HG03175 (cell line): Measurements from ENCODE around the gene IGFN1.
A peak's percentile ranks its signal among the peaks of the same experiment; 100 is the strongest.

ENCODE experiments used
- ATAC-seq: cut with Tn5 transposase; IDR thresholded peaks from one replicate; pipeline ENCODE4 v1.9.1; 2021; ENCODE audit warnings: mild to moderate bottlenecking, moderate library complexity; ENCODE audit not compliant: unreplicated experiment

Gene IGFN1

DNA sequence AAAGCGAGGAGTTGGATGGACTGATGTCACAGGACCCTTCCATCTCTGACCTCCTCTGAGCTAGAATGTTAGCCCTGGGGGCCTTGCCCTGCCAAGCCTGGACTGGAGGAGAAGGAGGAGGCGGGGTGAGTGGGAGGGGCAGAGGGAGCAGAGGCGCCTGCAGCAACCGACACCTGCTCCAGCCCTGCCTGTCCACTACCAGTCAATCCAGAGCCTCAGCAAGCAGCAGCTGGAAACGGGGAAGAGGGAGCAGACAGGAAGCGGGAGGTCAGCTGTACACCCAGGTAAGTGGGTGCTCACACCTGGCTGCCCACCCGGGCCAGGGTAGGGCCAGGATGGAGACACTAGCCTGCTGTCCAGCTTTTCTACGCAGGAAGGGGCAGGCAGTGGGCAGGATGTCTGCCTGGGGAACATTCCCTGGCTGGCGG is at the start of gene IGFN1:
Gene IGFN1, plus strand, starts transcription at position 201 of the 428 bp plus-strand sequence. CDS start 2,470 bp downstream, outside the sequence.
- ATAC-seq: no peak

DNA sequence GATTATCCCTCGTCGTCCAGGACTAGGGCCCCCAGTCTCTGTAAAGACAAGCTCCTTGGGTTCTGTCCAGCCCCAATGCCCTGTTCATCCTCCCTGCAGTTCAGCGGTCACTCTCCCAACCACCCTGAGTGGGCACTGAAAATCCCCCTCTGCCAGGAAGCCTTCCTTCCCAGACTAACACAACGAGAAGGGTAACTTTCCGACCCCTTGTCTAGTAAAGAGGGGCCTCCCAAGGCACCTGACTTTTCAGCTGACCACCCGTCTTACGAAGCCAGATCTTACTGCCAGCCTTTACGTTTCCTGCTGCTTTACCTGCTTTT is 49.7 kb upstream of the IGFN1 start:
- no peak for ATAC-seq

DNA sequence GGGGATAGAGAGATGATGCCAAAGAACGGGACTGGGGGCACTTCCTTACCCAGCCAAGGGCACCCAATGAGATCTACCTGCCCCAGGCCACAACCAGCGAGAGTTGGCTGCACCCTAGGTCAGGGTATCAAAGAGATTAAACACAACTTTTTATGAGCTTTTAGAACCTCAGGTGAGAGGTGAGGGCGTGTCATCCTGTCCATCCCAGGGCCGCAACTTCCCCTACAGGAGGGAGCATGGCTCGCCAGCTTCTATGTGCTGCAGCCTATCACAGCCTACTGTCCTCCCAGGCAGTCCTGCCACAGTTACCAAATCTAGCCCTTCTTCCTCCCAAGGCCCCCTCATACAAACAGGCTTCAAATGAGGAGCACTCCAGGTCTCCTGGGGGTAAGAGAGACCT is 49.2 kb upstream of the IGFN1 start:
- no peak for ATAC-seq

DNA sequence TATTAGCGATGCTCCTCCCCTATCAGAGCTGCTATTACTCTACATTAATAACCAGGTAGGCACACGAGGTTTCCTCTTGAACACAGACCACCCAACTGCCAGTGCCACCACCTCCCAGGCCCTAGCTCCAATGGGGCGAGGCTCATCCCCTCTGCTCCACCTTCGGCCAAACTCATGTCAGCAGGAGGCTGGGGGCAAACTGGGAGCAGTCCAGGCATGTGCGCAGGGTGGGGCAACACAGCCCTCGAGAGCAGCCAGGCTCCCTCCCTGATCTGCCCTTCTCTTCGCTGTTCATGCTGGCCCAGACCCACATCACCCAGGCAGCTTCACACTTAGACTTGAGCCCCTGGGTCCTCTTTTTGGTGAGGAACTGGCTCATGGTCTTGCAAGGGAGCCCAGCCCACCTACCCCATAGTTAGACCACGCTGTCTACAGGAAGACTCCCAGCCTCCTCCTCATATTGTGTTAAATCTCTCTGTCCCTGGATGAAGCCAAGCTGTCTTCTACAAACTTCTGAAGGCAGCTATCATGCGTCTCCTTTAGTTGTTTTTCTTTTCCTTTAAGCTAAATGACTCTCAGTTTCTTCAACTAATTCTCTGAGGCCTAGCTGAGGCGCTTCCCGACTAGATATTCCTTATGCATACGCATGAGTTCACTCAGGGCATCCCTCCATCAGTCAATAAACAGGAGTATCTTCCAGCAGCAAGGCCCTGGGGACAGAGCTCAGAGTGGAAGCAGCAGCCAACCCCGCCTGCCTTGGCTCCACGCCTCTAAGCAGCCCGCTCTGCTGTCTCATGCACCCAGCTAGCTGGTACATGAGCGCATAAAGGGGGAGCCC is 48.4 kb upstream of the IGFN1 start:
- no peak for ATAC-seq

DNA sequence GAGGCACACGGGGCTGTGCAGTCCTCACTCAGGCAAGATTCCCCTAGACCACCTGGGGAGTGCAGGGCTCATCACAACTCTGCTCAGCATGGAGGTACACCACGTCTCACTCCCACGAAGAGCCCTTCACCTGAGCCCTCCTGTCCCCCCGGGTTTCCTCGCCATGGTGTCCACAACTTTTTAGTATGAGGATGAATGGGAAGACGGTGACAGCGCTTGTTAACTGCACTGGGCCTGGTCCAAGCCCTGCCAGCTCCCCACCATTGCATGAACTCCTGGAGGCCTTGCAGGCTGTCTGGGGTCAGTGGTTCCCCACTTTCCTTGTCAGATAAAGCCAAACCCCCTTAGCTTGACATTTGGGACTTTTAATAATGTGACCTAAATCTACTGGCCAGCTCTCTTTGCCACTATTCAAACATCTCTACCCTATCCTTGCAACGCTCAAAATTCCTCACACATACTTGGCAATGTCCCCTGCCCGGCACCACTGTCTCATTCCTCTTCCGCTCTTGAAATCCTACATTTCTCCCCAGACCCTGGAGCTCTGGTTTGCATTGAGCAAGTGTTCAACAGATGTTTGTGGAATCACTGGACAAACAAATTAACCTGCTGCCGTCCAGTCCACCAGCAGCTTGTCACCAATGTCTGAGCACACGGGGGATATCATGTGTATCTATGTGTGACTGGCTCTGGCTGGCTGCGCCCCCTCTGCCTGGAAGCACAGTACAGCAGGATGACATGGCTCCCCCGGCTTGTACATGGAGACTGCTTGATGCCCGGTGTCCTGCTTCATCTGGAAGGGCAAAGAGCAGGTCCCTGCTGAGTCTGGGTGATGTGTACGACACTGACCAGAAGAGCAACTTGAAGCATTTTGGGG is 47.5 kb upstream of the IGFN1 start:
- no peak for ATAC-seq

DNA sequence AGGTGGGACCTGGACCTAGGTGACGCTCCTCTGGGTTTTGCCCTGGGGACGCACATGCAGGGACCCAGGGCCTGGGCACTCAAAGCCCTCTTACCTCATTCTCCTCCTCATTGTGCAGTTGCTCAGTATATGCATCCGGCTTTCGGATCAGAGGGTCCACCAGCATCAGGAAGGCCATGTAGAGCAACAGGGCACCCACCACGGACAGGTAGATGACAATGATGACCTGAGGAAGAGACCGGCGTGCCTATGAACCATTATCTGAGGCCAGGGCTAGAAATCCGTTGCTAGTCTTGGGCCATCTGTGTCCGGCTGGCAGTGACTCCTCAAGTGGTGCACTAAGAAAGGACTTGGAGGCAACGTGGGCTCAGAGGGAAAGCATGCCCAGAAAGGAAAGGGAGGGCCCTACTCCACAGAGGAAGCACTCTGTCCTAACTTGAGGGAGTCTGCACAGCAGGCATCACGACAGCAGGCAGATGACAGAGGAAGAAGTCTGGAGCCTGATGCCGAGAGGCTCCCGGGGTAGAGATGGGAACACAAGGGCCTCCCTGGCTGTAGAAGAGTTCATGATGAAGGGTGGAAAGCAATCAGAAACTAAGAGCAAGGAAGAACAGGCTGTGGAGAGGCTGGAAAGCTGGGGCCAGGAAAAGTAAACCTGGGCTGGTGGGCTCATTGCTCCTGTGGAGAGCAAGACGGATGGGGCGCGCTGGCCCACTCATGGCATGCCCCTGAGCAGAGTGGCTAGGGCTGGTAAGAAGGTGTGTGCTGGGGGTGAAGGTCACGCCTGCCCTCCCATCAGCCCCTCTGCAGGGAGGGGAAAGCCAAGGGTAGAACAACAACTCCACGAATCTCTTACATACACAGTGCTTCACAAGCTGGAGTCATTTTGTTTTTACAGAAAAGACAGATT is 46.6 kb upstream of the IGFN1 start:
- ATAC-seq: no peak

DNA sequence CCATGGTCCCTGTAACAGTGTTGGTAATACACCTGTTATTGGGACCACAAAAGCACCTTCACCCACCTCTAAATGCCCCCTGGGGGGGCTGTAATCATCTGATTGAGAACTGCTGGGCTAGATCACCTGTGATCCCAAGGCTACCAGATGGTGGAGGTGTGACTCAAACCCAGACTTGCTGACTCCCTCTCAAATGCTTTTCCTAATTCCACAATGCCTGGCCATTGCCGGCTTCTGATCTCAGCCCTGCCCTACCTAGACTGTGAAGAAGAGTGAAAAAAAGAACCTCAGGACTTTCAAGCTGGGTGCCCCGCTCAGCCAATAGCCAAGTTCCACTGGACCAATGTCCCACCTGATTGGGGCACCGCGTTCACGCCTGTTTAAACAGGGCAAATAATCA is 45.9 kb upstream of the IGFN1 start:
- ATAC-seq: no peak

DNA sequence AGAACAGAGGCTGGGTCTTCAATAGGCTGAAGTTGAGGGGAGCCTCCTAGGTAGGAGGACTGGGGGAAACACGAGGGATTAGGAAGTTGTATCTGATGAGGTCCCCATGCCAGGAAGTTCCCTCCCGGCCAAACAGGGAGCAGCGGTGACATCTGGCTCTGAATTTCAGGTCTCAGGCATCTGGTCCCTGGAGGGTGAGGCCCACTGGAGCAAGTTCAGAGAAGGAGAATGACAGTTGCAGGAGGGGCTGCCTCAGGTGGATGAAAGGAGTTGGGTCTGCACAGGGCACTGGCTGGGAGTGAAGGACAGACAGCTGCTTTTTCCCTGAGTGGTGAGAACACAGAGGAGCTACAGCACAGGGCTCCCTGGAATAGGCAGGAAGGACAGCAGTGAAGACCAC is 45.5 kb upstream of the IGFN1 start:
- no peak for ATAC-seq

DNA sequence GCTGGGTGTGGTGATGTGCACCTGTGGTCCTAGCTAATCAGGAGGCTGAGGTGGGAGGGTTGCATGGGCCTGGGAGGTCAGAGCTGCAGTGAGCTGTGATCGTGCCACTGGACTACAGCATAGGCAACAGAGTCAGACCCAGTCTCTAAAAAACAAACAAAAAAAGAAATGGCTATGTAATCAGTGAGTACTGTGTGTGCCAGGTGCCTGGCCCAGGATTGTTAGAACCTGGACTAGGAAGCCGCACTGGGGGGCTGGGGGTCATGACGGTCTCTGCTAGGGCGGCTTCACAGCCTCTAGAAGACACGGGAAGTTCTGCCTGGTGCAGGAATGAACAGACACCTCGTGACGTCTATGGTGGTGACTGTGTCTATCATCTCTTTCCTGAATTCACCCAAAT is 44.8 kb upstream of the IGFN1 start:
- no peak for ATAC-seq

DNA sequence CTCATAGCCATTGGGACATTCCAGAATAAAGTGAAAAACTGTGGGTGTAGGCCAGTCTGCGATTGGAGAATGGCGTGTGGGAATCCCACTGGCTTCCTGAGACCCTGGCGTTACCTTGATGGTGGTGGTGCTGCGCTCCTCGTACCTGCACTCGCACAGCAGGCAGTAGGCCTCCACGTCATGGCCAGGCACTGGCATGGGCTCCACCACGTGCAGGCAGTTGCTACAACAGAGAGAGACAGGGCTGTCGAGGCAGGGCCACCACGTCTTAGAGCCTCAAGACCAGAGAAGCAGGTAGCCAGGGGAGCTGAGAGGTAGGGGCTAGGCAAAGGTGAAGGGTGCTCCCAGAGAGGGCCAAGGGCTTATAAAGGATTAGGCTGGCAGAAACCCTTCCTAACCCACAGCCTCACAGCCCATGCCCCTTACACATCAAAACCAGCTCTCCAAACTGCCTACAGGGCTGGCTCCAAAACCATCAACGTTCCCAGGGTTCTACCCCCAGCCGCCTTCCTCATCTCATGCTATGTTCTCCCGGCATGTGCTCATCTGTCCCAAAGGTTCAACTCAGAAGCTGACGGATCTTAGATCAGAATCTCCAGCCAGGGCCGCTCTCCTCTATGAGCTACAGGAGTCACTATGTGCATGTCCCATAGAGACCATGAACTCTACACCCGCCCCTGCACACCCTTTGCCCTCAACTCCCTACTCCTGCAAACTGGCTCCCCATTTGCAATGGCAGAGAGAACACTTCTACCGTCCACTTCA is 43.8 kb upstream of the IGFN1 start:
- no peak for ATAC-seq

DNA sequence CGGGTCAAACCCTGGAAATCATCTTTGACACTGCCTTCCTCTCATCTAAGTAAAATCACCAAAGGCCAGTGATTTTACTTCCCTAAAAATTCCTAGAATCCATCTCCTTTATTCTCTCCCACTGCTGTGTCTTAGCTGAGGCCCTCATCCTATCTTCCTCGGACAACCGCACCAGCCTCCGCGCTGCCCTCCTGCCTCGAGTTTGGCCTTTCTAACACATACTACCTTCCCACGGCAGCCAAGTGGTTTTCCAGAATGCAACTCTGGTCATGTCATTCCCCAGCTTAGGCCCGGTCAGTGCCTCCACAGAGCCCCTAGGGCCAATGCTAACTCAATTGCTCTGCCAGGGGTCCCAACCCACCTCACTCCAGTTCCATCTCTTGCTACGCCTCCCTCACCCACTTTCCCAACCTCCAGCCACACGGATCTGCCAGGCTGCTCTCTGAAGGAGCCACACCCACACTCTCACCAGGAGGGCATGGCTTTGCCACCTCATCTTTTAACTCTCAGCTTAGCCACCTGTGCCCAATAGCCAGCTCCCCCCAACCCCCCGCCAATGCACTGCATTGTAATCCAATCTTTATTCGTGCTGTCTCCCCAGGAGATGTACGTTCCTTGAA is 43.1 kb upstream of the IGFN1 start:
- ATAC-seq: no peak

DNA sequence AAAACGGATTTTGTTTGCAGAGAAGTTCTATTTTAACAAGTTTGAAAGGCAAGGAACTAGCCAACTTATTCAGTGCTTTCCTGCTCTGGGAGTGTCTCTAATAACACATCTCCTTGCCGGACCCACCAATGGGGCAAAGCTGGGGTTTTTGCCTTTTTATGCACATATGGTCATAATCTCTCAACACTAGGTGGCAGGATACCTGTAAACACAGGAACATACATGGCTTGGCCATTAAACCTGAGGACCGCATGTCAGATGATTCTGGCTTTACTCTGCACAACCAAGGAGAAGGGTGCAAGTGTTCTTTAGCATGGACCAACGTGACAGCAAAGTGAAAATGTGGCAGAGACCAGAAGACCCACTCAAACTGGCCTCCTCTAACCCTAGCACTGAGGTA is 41.2 kb upstream of the IGFN1 start:
- no peak for ATAC-seq

DNA sequence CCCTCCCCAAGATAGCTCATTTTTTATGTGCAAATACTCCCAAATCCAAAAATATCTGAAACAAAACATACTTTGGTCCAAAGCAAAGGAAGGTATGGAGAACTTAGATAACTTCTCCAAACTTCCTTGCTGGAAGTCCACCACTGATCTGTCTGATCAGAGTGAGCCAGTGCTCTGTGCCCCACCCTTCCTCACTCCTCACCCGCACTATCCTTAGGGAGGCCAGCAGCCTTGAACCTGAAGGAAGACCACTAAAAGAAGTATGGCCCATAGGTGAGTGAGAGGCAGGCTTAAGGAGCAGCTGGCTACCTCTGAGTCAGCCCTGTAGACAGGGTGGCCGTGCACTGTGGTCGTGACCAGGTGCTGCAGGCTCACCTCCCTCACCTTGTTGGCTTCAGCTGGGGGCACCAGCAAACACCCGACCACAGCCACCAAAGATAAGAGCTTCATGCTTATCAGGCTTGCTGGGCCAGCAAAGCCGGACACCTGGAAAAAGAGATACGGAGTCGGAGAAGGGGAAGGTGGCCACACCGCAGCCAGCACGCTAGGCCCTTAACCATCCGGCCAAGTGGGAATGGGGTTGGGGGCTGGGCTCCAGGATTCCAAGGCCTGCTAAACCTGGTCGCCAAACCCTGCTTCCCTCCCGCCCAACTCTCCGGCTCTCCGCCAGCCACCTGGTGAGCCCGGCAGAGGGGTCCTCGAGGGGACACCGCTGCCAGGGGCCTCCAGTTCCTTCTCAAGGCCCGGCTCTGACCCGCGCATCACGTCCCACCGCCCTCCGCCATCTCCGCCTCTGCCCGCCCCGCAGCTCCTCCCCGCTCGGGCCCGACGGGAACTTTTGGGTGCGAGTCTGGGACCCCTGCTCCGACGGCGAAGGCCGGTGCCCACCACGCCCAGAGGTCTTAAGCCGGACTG is 36.9 kb upstream of the IGFN1 start:
- ATAC-seq: peak; percentile 79

DNA sequence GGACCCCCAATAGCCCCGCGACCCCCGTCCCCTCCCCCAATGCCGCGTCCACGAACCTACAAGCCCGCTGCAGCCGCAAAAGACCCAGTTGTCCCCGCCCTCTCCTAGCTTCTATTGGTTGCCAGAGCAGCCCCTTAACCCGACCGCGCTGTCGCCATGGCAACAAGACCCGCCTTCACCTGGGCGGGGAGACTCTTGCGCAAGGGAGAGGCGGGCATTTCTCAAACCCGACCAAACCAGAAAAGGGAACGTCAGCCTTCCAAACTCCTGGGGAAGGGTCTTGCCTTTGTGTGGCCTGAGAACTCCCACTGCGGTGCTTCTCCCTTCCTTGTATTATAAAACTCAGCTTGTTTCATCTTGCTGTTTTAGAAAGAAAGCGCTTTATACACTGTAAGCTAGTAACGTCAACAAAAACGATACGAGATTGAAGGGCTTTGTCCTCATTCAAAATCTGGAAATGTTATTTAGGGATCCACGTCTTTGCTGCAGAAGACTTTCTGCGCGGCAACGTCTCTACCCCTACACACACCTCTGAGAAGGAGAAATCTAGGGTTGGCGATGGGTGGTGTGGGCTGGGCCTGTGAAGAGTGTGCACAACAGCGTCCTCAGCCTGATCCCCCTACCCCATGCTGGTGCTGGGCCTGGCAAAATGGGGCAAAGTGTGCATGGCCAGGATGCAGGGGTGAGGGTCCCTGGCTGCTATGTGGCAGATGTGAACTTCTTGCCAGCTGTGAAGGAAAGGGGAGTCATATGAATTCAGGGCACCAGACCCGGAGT is 36.0 kb upstream of the IGFN1 start, which contains the start of gene TMEM9:
Gene TMEM9, minus strand, starts transcription at position 86 of the 777 bp plus-strand sequence. CDS start 551 bp downstream, outside the sequence.
- peak; percentile 96 for ATAC-seq

DNA sequence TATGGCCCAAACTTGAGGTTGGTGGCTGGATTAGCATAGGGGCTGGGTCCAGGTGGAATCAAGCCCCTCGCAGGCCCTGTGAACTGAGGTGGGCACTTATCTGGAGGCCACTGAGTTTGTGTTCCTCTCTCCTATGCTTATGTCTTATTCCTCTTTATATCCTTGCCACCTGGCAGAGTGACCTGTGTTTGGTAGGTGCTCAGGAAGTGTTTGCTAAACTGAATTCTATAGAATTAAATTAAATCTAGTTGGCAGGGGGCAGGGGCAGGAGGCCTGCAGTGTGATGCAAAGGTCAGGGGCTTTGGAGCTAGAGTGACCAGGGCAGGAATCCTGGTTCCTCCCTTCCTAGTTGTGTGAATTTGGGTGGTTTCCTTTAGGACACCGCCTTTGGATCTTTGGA is 35.3 kb upstream of the IGFN1 start:
- no peak for ATAC-seq

DNA sequence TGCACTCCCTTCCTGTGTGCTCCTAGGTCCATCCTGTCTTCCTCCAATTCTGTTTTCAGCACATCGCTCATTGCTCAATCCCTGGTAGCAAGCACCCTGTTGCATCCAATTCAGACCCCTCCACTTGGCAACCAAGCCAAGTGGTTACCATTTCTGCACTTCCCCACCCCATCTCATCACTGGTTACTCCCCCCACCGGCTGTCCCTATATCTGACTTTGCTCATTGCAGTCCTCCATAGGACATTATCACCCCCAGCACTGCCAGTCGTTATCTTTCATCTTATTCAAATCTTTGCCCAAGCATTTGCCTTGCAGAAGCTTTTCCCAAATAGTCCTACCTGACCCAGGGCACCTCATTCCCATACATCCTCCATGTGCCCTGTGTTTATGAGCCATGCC is 34.3 kb upstream of the IGFN1 start:
- no peak for ATAC-seq

DNA sequence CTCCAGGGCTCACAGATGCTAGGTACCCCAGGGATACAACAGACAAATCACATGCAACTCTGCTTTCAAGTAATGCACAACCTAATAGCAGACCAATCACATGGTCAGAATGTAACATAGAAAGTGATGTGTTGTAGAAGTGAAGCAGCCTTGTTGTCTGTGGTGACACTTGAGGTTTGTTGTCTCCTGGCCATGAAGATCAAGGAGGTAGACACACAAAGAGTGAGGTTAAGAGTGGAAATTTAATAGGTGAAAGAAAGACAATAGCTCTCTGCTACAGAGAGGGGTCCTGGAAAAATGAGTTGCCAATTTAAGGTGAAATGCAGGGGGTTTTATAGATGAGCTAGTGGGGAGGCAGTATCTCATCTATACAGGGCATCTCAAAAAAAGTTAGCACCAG is 33.8 kb upstream of the IGFN1 start:
- no peak for ATAC-seq

DNA sequence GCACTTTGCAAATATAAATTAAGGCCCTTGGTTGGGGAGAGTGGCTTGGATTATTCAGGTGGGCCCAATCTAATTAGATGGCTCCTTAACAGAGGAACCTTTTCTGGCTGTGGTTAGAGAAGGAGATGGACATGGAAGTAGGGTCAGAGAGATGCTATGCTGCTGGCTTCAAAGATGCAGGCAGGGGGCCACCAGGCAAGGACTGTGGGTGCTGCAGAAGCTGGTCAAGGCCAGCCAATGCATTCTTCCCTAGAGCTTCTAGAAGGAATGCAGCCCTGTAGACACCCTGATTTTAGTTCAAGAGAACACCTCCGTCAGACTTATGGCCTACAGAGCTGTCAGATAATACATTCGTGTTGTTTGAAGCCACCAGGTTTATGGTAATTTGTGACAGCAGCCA is 32.7 kb upstream of the IGFN1 start:
- ATAC-seq: no peak
